OCI-LY3 (cell line): ENCODE results near the gene A4GALT.

Experiments used
- H2AFZ ChIP-seq: fragments of 200-600, 300-600 bp; shearing (Covaris generic); 2 replicates; pipeline ENCODE4 v1.6.0; 2014; ENCODE audit warnings: antibody characterized with exemption, low read depth, low read length
- H3K27ac ChIP-seq: fragments of 200-600, 300-600 bp; sonication (generic); 2 replicates; pipeline ENCODE4 v1.5.1; 2014; ENCODE audit warnings: mild to moderate bottlenecking, low read length, moderate library complexity, mixed read lengths
- H3K27me3 ChIP-seq: fragments of 200-600, 300-600 bp; sonication (generic); 2 replicates; pipeline ENCODE4 v1.6.1; 2014; ENCODE audit warnings: low read depth, low read length, mixed read lengths
- H3K36me3 ChIP-seq: fragments of 200-600, 300-600 bp; sonication (generic); replicated peaks from 2 replicates; pipeline ENCODE3; 2014; ENCODE audit warnings: low read depth, low read length, mixed read lengths
- H3K4me1 ChIP-seq: fragments of 300-600, 200-600 bp; sonication (generic); 2 replicates; pipeline ENCODE4 v1.6.1; 2014; ENCODE audit warnings: low read length, mixed read lengths
- H3K4me2 ChIP-seq: fragments of 200-600, 300-600 bp; sonication (generic); 2 replicates; pipeline ENCODE4 v1.6.1; 2014; ENCODE audit warnings: low read length, mixed read lengths
- H3K4me3 ChIP-seq: fragments of 300-600, 200-600 bp; sonication (generic); 2 replicates; pipeline ENCODE4 v1.5.1; 2014; ENCODE audit warnings: antibody characterized with exemption, mild to moderate bottlenecking, low read length, moderate library complexity
- H3K79me2 ChIP-seq: fragments of 300-600, 200-600 bp; shearing (Covaris generic); 2 replicates; pipeline ENCODE4 v1.6.1; 2014; ENCODE audit warnings: mild to moderate bottlenecking, low read length, mixed read lengths
- H3K9ac ChIP-seq: fragments of 300-600, 200-600 bp; shearing (Covaris generic); 2 replicates; pipeline ENCODE4 v1.6.0; 2014; ENCODE audit warnings: mild to moderate bottlenecking, low read length, moderate library complexity
- H3K9me3 ChIP-seq: fragments of 200-600, 300-600 bp; shearing (Covaris generic); 2 replicates; pipeline ENCODE4 v1.6.1; 2014; ENCODE audit warnings: low read length, mixed read lengths; ENCODE audit not compliant: insufficient read depth
- H4K20me1 ChIP-seq: fragments of 200-600, 300-600 bp; sonication (generic); 2 replicates; pipeline ENCODE4 v1.6.1; 2016; ENCODE audit warnings: low read length, mixed read lengths; ENCODE audit not compliant: insufficient read depth
- CTCF ChIP-seq: fragments of 200-600, 300-600 bp; sonication (generic); IDR thresholded peaks from 2 replicates; pipeline ENCODE4 v1.5.1; 2014; ENCODE audit warnings: antibody characterized with exemption, low read length, low read depth
- EZH2phosphoT487 ChIP-seq: fragments of 200-600 bp; shearing (Covaris generic); IDR thresholded peaks from 2 replicates; pipeline ENCODE4 v1.6.1; 2018; ENCODE audit warnings: antibody characterized with exemption, mixed run types, low read depth

A4GALT gene

GRCh38 chr22:42725606-42726355, 5.1 kb upstream of the A4GALT start:
- Histone ChIP-seq H4K20me1 (no peaks in the 10 kb centered on the region), H3K4me3 (no peak overlapping the region), H3K27ac (no peak overlapping the region), H3K27me3 (no peaks in the 10 kb centered on the region; the same call in 1 of the 2 replicates), H3K9me3 (no peaks in the 10 kb centered on the region), H3K79me2 (no peaks in the 10 kb centered on the region), H3K36me3 (no peaks in the 10 kb centered on the region), H2AFZ (no peak overlapping the region), H3K4me2 (no peak overlapping the region), H3K4me1 (peaks cover 6% of the 10 kb centered on the region; the same call in 1 of the 2 replicates), H3K9ac (no peak overlapping the region)
- no peak for TF ChIP-seq CTCF
- no peak for TF ChIP-seq EZH2phosphoT487

DNA sequence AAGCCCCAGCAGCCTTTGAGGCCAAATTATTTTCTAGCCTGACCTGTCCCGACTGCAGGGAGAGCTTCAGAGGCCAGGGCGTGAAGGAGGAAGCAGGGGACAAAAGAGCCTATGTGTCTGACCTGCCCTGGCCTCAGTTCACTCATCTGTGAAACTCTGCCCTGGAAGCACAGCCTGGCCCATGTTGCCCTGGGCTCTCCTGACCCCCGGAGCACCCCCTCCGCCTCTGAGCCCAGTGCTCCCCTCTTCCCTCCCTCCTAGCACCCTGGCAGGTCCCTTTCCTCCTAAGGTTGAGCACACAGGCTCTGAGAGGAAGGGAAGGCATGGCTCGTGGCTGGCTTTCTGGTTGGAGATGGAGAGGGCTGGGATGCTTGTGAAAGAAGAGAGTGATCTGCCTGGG, 3.4 kb upstream of the A4GALT start:
- H3K36me3 ChIP-seq, result no peaks in the 10 kb centered on the region
- H3K4me1 ChIP-seq, result peaks cover 6% of the 10 kb centered on the region; the same call in 1 of the 2 replicates
- no peak overlapping the region for H3K4me3 ChIP-seq
- no peak overlapping the region for H3K27ac ChIP-seq
- H4K20me1 ChIP-seq, result no peaks in the 10 kb centered on the region
- H3K9me3 ChIP-seq, result no peaks in the 10 kb centered on the region
- no peak overlapping the region for H2AFZ ChIP-seq
- TF ChIP-seq EZH2phosphoT487, result no peak
- no peak for TF ChIP-seq CTCF
- H3K4me2 ChIP-seq, result no peak overlapping the region
- H3K9ac ChIP-seq, result no peak overlapping the region
- no peaks in the 10 kb centered on the region; the same call in 1 of the 2 replicates for H3K27me3 ChIP-seq
- H3K79me2 ChIP-seq, result no peaks in the 10 kb centered on the region

DNA sequence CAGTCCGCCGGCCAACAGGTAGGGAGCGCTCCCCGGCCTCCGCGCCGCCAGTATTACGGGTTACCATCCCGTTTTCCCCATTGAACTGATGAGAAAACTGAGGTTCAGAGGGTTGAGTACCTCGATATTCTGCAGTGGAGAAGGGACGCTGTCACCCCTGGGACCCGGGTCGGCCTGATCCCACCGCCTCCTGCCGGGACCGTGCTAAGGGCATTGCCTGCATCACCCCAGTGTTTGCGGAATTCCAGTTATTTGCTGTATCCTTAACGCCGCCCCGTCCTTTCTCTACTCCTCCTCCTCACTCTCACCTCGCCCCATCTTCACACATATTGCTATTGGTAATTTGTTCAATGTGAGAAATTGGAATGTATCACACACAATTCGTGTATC, 370 bp upstream of the A4GALT start:
- Histone ChIP-seq H3K4me1 (peaks cover 25% of the 10 kb centered on the region), H2AFZ (no peak overlapping the region), H3K27me3 (no peaks in the 10 kb centered on the region; the same call in 1 of the 2 replicates), H3K9me3 (no peaks in the 10 kb centered on the region), H3K27ac (no peak overlapping the region), H3K9ac (no peak overlapping the region), H3K4me3 (no peak overlapping the region), H3K36me3 (no peaks in the 10 kb centered on the region), H3K4me2 (no peak overlapping the region), H3K79me2 (no peaks in the 10 kb centered on the region), H4K20me1 (no peaks in the 10 kb centered on the region)
- TF ChIP-seq EZH2phosphoT487, result no peak
- TF ChIP-seq CTCF, result no peak

- H3K27ac ChIP-seq, result no peak overlapping the region
- H2AFZ ChIP-seq, result no peak overlapping the region
- no peak overlapping the region for H3K4me3 ChIP-seq
- H3K9ac ChIP-seq, result no peak overlapping the region
- no peaks in the 10 kb centered on the region for H3K36me3 ChIP-seq
- H3K4me2 ChIP-seq, result no peak overlapping the region
- H4K20me1 ChIP-seq, result no peaks in the 10 kb centered on the region
- no peaks in the 10 kb centered on the region for H3K9me3 ChIP-seq
- H3K4me1 ChIP-seq, result peaks cover 30% of the 10 kb centered on the region
- H3K79me2 ChIP-seq, result no peaks in the 10 kb centered on the region
- TF ChIP-seq EZH2phosphoT487 (no peak), CTCF (no peak)
- H3K27me3 ChIP-seq, result no peaks in the 10 kb centered on the region; the same call in 1 of the 2 replicates
Measured at GRCh38 chr22:42719656-42720262, 911 bp downstream of the A4GALT start.
